GM12878 (cell line): ENCODE measurements around the gene ADAT3. TPM values are rescaled to one million over a fixed set of nuclear protein-coding genes. Genes with fewer than 3 reads are reported as not detected.

Experiments used
- ATF3 ChIP-seq: IDR thresholded peaks from 2 replicates; pipeline ENCODE4 v1.6.1; 2011; ENCODE audit warnings: low read depth, mild to moderate bottlenecking, low read length, moderate library complexity, borderline replicate concordance; ENCODE audit errors: extremely low read depth
- DPF2 ChIP-seq: fragments of 450-650 bp; IDR thresholded peaks from 2 replicates; pipeline ENCODE4 v1.6.1; 2017; ENCODE audit warnings: mild to moderate bottlenecking
- E4F1 ChIP-seq: fragments of 450-650 bp; IDR thresholded peaks from 2 replicates; pipeline ENCODE4 v1.6.1; 2018; ENCODE audit warnings: borderline replicate concordance, mild to moderate bottlenecking; ENCODE audit not compliant: partially characterized antibody
- GABPA ChIP-seq: IDR thresholded peaks from 2 replicates; pipeline ENCODE4 v1.6.1; 2014; ENCODE audit warnings: antibody characterized with exemption, low read depth, mild to moderate bottlenecking, inconsistent platforms
- HDAC6 ChIP-seq: fragments of 200-600 bp; sonication (generic); IDR thresholded peaks from one replicate; pipeline ENCODE4 v1.8.0; 2017; ENCODE audit warnings: antibody characterized with exemption; ENCODE audit not compliant: unreplicated experiment
- IKZF1 ChIP-seq: fragments of 450-650 bp; conservative IDR thresholded peaks from 2 replicates; pipeline ENCODE4 v1.6.1; 2017; ENCODE audit warnings: antibody characterized with exemption, mild to moderate bottlenecking
- IRF4 ChIP-seq: IDR thresholded peaks from 2 replicates; pipeline ENCODE4 v1.6.1; 2011; ENCODE audit warnings: low read depth, low read length
- KDM1A ChIP-seq: fragments of 200-600 bp; sonication (generic); IDR thresholded peaks from 2 replicates; pipeline ENCODE4 v1.6.1; 2016; ENCODE audit warnings: borderline replicate concordance
- KLF5 ChIP-seq: fragments of 450-650 bp; IDR thresholded peaks from 2 replicates; pipeline ENCODE4 v1.6.1; 2014; ENCODE audit warnings: mild to moderate bottlenecking; ENCODE audit not compliant: partially characterized antibody
- PAX8 ChIP-seq: fragments of 450-650 bp; IDR thresholded peaks from 2 replicates; pipeline ENCODE4 v1.6.1; 2017; ENCODE audit warnings: mild to moderate bottlenecking, moderate library complexity
- PKNOX1 ChIP-seq: fragments of 450-650 bp; IDR thresholded peaks from 2 replicates; pipeline ENCODE4 v1.6.1; 2016; ENCODE audit warnings: mild to moderate bottlenecking
- PML ChIP-seq: IDR thresholded peaks from 2 replicates; pipeline ENCODE4 v1.6.1; 2012; ENCODE audit warnings: low read length, inconsistent platforms
- POLR2AphosphoS2 ChIP-seq: IDR thresholded peaks from 2 replicates; pipeline ENCODE4 v1.6.1; 2011; ENCODE audit warnings: low read depth, mild to moderate bottlenecking, low read length, improper control_type of control experiment, moderate library complexity
- RB1 ChIP-seq: fragments of 450-650 bp; formaldehyde crosslinking; IDR thresholded peaks from 2 replicates; pipeline ENCODE4 v1.6.1; 2017; ENCODE audit warnings: mild to moderate bottlenecking, borderline replicate concordance
- RUNX3 ChIP-seq: IDR thresholded peaks from 2 replicates; pipeline ENCODE4 v1.6.1; 2012; ENCODE audit warnings: low read length, inconsistent platforms
- SMAD1 ChIP-seq: fragments of 450-650 bp; IDR thresholded peaks from 2 replicates; pipeline ENCODE4 v1.6.1; 2018; ENCODE audit warnings: mild to moderate bottlenecking, low read depth; ENCODE audit not compliant: partially characterized antibody
- SMC3 ChIP-seq: IDR thresholded peaks from 2 replicates; pipeline ENCODE4 v1.6.1; 2011; ENCODE audit warnings: low read length, improper control_type of control experiment, borderline replicate concordance
- SP1 ChIP-seq: IDR thresholded peaks from one replicate; pipeline ENCODE4 v1.6.1; 2011; ENCODE audit warnings: low read depth, low read length
- TAF1 ChIP-seq: IDR thresholded peaks from 2 replicates; pipeline ENCODE4 v1.6.1; 2011; ENCODE audit warnings: mild to moderate bottlenecking, low read depth, low read length, borderline replicate concordance
- USF1 ChIP-seq: IDR thresholded peaks from 2 replicates; pipeline ENCODE4 v1.6.1; 2011; ENCODE audit warnings: borderline replicate concordance, low read depth, mild to moderate bottlenecking, moderate library complexity, mixed read lengths, low read length; ENCODE audit not compliant: insufficient read depth; ENCODE audit errors: extremely low read length
- ZBTB40 ChIP-seq: fragments of 450-650 bp; IDR thresholded peaks from 2 replicates; pipeline ENCODE4 v1.6.1; 2016; ENCODE audit warnings: mild to moderate bottlenecking, moderate library complexity, borderline replicate concordance
- ZNF217 ChIP-seq: fragments of 450-650 bp; IDR thresholded peaks from 2 replicates; pipeline ENCODE4 v1.6.1; 2017; ENCODE audit warnings: antibody characterized with exemption, mild to moderate bottlenecking
- polyA plus RNA-seq, 11 experiments: library from polyadenylated mRNA; depleted of rRNA in 4 of 11; unstranded in 6 of 11; stranded (reverse) in 5 of 11; fragments of >200 nt; fragmentation: Nextera tagmentation in 4 of 11; fragmentation: Illumina TruSeq in 1 of 11; extraction: Ambion mirVana in 4 of 11; extraction: Trizol in 1 of 11; gene quantifications; 1 replicate in 1 of 11; 2 replicates in 10 of 11; pipeline versions ENCODE4 v1.2.1 to v1.2.3, GENCODE V29; 2011 to 2016; ENCODE audit warnings: inconsistent platforms in 2 of 11, missing spikeins in 2 of 11, low read depth in 1 of 11
- total RNA-seq, 4 experiments: library from RNA; depleted of rRNA in 3 of 4; stranded (reverse); fragments of >200 nt in 3 of 4; fragmentation: Illumina TruSeq in 1 of 4; extraction: Trizol in 1 of 4; gene quantifications; 2 replicates each; pipeline versions ENCODE4 v1.2.1 to v1.2.3, GENCODE V29; 2013 to 2021

ADAT3 gene
- total and polyA plus RNA-seq, 10 of the 15 experiments (the other 5 are each of a cell fraction or from before 2014, with no cell fraction given), result 0.27 to 11.8 (median 7.7) TPM; not detected in 3

- TF ChIP-seq ATF3, result peak; percentile 62; the same call in 1 of the 2 replicates
- peak; percentile 79 for TF ChIP-seq RUNX3
- no peak for TF ChIP-seq TAF1
- TF ChIP-seq HDAC6, result no peak
- peak; percentile 50; the same call in 1 of the 2 replicates for TF ChIP-seq DPF2
- peak; percentile 93 for TF ChIP-seq USF1
- TF ChIP-seq GABPA, result peak; percentile 79
- peak; percentile 37 for TF ChIP-seq KLF5
- TF ChIP-seq IRF4, result peak; percentile 43; the same call in 1 of the 2 replicates
- TF ChIP-seq KDM1A, result no peak
- TF ChIP-seq ZNF217, result 0 out of 2 replicates have a peak, but pooled peaks have one; percentile 48
- TF ChIP-seq SMAD1, result no peak
- no peak; the same call in 1 of the 2 replicates for TF ChIP-seq RB1
- peak; percentile 73; the same call in 1 of the 2 replicates for TF ChIP-seq ZBTB40
- TF ChIP-seq E4F1, result no peak
- no peak for TF ChIP-seq POLR2AphosphoS2
- TF ChIP-seq PML, result no peak
- TF ChIP-seq PAX8, result no peak
- no peak for TF ChIP-seq PKNOX1
- TF ChIP-seq SP1, result peak; percentile 79
- peak; percentile 91 for TF ChIP-seq IKZF1
- no peak for TF ChIP-seq SMC3
These were observed at the start of gene ADAT3, which contains the start of gene SCAMP4 (continued) for GRCh38 chr19:1905110-1905862.
